NCI-H524 treated with DMSO at 0.1 percent for 48 hours (cell line): Measurements from ENCODE around the gene ZMAT3.
"Not testable (repeated sequence)": the region's sequence is repeated elsewhere in the genome, so short reads cannot be mapped to it uniquely, and the experiment has no call there.

Source experiments
- DNase-seq: peaks from one replicate; lab custom pipeline; 2025; lab: John Stamatoyannopoulos, UW

The ZMAT3 gene, protein sequence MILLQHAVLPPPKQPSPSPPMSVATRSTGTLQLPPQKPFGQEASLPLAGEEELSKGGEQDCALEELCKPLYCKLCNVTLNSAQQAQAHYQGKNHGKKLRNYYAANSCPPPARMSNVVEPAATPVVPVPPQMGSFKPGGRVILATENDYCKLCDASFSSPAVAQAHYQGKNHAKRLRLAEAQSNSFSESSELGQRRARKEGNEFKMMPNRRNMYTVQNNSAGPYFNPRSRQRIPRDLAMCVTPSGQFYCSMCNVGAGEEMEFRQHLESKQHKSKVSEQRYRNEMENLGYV

DNA sequence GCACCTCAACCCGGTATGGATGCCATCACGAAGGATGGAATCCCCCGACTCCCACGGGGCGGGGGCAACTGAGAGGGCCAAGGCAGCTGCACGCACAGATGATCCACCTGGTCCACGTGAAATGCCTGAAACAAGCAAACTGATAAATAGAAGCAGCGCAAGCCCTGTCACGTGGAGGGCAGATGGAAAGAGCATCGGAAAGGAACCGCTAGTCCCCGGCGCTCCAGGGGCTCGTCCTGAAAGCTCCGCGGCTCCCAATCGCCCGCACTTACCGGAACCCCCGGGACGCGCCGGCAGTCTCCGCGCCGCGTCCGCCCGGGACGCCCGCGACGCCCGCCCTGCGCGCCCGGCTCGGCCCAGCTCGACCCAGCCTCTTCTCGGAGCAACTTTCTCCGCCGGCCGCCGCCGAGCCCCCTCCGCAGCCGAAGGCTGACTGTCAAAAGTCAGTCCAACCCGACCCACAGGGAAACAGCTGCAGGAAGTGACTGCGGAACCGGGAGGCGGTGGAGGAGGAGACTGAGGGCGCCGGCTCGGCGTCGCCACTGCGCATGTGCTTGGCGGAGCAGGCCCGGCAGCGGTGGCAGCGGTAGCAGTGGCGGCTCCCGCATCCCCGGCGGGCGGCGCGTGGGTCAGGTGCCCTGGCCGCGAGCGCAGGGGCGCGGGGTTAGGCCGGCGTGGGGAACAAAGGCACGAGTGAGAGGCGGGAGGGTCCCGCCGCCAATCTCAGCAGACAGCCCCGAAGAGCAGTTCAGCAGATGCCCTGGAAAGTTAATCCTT, at the start of gene ZMAT3:
ZMAT3 (minus strand) TSS at position 487 of the 777 bp plus-strand sequence. CDS start 4,057 bp downstream, outside the sequence.
- DNase-seq: peak; percentile 31

DNA sequence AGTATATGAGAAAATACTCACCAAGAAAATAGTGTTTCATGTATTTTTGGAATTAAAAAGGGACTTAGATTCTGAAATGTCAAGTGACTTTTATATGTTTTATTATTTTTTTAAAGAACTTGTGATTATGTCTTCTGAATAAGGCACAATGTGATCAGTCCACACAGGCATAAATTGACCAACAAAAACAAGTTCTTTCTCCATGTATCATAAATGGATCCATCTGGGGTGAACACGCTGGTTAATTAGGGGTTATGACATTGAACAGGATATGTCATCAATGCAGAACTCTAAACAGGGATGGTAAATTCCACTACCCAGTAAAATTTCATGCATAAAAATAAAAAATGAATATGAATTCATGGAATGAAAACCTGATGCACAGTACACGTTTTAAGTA, 45.2 kb upstream of the ZMAT3 start:
- no peak for DNase-seq

DNA sequence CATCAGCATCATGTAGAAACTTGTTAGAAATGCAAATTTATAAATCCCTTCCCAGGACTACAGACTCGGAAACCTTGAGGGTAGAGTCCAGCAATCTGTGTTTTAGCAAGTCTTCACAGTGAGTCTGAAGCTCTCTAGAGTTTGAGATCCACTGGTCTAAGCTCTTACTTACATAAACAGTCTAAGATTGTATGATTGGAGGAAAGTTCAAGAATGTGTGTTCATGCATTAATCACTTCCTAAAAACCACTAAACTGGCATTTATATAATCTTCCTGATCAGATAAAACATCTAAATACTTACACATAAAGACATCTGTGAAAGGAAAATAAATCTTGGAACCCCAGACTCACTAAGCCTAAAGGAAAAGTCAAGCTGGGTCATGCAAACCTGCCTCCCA, 43.8 kb upstream of the ZMAT3 start:
- not testable (repeated sequence) for DNase-seq

DNA sequence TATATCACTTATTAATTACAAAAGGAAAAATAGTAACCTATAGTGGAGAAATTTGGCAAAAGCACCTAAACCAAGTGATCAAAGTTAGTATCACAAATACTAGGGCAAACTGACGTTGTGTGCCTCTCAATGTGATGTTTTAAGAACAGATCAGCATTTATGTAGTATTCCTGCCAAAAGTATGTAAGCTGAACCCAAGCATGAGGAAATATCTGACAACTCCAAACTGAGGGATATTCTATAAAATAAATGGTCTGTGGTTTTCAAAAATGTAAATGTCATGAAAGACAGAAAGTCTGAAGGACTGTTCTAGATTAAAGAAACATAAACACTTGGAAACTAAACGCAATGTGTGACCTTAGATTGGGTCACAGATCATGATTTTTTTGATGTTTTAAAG, 42.3 kb upstream of the ZMAT3 start:
- no peak for DNase-seq

DNA sequence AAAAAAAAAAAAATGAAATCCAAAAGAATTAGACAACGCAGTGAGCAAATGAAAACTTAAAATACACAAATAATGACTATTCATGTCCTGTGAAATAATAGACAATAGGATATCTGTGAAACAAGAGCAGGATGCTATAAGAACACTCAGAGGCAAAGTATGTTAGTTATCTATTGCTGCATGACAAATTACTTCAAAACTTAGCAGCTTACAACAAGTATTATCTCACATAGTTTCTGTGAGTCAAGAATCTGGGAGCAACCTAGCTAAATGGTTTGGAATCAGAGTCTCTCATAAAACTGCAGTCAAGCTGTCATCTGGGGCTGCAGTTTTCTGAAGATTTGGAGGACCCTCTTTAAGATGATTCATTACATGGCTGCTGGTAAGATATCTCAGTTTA, 36.5 kb upstream of the ZMAT3 start:
- no peak for DNase-seq

DNA sequence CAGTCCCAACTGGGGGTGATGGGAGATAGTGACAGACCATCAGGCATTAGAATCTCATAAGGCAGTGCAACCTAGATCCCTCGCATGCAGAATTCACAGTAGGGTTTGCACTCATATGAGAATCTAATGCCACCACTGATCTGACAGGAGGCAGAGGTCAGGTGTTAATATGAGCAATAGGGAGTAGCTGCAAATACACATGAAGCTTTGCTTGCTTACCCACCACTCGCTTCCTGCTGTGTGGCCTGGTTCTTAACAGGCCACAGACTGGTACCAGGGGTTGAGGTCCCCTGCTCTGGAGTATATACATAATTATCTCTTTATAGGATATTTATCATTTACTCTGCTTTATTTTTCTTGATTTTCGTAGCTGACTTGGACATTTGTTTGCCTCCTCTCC, 36.0 kb upstream of the ZMAT3 start:
- no peak for DNase-seq

DNA sequence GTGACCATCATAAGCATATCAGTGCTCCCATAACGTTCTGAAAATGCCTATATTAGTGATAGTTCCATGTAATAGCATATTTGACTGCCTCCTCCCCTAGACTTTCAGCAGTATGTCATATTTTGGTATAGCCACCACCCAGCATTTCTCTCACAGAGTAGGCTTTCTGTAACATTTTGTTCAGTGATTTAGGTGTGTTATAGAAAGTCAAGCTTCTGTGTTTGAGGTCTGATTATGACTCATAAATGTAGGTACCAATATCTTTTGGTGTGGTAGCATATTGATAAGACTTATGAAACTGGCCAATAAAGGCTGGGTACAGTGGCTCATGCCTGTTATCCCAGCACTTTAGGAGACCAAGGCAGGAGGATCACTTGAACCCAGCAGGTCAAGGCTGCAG, 34.3 kb upstream of the ZMAT3 start:
- no peak for DNase-seq

DNA sequence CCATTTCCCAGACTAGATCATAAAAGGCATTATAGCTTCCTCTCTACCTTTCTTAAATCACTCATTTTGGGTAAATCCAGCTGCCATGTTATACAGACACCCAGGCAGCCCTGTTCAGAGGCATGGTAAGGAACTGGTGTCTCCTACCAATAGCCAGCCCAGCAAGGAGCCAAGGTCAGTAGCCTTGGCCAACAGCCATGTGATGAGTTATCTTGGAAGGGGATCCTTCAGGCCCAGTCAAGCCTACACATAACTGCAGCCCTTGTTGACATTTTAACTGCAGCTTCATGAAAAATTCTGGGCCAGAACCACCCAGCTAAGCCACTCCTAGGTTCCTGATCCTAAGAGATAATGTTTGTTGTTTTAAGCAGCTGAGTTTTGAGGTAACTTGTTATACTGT, 29.0 kb upstream of the ZMAT3 start:
- no peak for DNase-seq

DNA sequence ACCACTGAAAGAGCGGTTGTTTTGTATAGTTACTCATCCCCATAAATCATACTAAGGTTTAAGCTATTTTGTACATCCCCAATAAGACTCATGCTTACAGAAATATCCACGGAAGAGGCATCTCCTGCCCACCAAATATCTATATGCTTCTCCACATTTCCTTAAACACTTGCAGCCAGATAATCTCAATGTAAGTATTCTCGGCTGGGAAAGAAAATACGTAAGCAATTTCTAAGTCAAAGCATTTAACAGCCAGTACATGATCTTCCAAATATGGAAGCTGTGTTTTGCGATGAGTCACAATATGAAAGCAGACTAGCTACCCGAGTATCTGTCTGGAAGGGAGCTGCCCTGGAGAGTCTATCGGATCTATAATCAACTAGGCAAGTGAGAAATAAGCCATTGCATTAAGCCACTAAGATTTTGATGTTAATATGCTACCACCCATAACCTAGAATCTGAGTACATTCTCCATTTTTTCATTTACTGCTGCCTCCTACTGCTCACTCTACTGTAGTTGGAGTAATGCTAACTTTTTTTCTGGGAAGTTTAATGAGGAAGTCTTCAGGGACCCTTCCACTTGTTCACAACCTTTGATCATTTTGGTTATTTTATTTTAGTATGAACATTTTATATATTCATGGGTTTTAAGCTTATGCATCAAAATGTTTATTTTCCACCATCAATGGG, 26.9 kb upstream of the ZMAT3 start:
- no peak for DNase-seq

DNA sequence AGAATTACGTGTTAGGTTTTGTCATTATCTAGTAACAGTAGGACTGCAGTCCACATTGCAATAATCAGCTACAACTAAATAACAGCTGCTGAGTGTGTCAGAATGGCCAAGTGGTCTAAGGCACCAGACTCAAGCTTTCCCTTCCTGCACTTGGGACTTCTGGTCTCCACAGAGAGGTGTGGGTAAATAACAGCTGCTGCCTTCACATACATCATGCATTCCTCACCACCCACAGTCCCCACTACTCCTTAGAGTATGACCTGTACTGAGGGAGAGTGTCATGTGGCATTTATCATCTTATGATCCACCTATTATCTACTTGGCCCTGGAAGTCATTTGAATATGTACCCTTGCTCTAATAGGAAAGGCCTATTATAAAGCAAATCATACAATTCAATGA, 22.2 kb upstream of the ZMAT3 start:
- DNase-seq: no peak

DNA sequence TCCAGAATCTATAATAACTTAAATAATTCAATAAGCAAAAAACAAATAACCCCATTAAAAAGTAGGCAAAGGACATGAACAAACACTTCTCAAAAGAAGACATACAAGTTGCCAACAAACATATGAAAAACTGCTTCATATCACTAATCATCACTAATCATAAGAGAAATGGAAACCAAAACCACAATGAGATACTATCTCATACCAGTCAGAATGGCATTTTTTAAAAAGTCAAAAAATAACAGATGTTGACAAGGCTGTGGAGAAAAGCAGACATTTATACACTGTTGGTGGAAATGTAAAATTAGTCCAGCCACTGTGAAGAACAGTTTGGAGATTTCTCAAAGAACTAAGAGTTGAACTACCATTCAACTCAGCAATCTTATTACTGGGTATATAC, 19.5 kb upstream of the ZMAT3 start:
- no peak for DNase-seq

DNA sequence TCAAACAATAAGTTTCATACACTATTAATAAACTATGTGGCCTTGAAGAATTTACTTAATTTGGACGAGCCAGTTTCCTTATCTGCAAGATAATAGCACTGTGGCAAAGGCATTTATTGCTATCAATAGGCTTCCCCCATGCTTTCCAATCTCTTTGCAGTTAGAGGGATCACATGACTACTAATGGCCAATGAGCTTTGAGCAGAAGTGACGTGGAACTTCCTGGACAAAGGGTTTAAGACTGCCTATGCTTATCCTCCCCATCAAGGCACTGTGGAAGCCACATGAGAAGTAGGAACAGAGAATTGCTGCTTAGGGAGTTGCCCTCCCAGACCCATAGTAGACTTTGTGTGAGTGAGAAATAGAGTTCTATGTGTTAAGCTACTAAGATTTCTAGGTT, 16.7 kb upstream of the ZMAT3 start:
- DNase-seq: no peak

DNA sequence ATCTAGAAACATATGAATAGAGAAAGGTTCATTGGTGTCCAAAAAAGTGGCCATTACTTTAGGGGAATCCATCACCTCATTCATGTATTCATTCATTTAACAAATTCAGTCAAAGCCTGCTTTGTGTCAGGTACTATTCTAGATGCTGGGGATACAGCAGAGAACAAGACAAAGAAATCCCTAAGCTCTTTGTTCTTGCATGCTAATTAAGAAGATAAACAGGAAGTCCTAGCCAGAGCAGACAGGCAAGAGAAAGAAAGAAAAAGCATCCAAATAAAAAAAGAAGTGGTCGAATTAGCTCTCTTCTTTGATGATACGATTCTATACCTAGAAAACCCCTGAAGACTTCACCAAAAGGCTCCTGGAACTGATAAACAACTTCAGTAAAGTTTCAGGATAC, 12.4 kb upstream of the ZMAT3 start:
- no peak for DNase-seq

DNA sequence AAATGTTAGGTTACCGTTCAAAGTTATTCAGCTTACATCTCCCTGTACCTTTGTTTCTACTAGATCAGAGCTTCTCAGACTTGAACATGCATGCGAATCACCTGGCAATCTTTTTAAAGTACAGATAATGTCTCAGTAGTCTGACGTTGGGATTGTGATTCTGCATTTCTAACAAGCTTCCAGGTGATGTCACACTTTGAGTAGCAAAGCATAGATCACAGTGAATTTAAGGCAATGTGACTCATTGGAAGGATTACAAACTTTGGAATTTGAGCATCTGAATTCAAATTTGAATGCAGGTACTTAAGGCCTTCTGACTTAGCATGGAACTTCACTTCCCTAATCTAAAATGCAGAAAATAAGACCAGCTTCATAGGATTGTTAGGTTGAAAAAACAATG, 10.8 kb upstream of the ZMAT3 start:
- no peak for DNase-seq

DNA sequence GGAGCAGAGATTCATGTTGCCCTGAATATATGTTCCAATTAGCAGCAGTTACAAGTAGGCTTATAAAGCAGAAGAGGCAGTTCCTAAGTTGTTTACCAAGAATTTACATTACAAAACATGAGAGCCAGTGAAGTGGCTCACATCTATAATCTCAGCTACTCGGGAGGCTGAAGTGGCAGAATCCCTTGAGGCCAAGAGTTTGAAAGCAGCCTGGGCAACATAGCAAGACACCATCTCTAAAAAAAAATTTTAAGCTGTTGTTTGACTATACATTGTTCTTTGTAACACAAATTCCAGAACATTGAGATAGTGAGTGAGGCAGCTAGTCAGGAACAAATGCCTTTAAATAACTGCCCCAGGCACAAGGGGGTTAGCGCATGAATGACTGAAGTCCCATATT, 10.3 kb upstream of the ZMAT3 start:
- DNase-seq: no peak

DNA sequence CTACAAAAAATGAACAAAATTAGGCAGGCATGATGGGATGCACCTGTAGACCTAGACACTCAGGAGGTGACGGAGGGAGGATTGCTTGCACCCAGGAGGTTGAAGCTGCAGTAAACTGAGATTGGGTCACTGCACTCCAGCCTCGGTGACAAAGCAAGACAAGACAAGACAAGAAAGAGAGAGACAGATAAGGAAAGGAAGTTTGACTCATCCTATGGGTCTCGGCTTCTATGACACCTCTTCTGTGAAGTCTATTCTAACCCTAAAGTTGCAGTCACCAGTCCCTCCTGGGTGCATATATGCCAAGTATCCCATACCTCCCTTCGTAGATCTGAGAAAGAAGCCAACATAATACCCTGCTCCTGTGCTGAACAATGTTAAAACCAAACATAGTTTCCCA, 7.9 kb upstream of the ZMAT3 start:
- DNase-seq: no peak

DNA sequence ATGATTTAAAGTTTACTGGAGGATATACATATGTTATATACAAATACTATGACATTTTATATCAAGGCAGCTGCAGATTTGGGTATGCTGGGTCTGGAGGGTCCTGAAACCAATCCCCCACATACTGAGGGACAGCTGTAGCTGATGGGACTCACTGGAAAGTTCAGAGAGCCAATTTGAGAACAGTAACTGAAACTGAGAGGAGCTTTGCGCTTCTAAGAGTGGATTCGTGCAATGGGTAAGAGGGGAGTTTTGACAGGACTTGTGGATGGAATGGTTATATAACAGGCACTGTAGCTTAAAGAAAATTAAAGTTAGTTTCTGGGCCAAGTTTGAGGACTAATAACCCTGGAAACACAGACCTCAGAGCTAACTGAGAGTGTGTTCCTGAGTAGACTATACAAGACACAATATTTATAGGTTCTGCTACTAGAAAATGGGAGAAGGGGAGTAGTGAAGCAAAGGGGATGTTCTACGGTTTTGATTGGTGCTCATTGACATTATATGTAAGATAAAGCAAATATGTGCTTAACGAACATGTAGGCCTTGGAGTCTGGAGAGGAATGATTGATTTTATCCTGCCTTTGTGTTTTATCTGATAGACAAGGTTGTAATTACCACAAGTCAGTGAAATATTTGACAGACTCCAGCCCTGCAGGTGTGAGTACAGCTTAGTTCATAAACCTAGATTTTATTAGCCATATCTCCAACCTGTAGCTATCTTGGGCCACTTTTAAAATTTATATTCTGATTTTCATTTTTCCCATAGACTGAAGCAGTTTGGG, 4.8 kb upstream of the ZMAT3 start:
- no peak for DNase-seq

DNA sequence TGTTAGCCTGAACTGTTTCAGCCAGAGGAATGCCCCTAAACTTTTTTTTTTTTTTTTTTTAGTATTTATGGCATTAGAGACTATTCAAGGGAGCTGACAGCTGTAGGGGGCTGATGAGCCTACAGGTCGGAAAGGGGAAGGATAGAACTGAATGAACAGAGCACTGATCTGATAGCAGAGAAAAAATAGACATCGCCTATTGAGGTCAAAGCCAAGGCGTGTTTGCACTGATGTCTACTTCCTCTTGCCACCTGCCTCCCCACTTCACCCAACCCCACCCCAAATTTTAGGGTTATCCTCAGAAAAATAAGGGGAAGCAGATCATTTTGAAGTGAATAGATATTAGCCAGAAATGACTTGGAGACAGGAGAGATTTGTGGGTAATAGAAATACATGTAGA, 3.0 kb upstream of the ZMAT3 start:
- no peak for DNase-seq

DNA sequence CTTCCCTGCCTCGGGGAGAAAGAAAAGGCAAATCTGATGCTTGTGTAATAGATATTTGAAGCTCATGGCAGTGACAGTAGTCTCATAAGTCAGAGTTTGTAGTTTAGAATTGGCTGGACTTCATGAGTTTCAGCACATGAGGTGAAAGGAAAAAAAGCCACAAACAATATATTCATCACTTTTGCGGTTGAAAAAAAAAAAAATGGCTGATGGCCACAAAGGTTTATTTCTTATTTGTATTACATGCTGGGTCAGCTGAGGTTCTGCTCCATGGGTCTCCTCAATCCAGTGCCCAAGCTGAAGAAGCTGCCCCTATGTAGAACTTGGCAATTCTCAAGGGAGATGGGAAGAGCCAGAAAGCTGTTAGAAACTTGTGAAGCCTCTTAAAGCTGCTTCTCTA, 2.2 kb upstream of the ZMAT3 start:
- DNase-seq: no peak

DNA sequence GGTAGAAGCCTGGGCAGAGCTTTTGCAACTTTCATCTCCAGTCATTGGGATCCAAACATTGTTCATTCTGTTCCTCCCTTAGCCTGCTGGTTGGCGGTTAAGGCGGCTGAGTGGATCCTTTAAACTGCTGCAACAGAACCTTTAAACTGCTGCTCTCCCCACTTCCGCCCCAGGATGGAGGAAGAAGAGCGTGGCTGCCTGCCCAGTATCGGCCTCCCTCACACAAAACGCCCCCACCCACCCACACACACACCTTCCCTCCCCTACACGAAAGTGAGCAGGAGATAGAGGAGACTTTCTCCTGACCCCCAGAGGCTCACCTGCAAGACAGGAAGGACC, 460 bp upstream of the ZMAT3 start:
- DNase-seq: no peak

DNA sequence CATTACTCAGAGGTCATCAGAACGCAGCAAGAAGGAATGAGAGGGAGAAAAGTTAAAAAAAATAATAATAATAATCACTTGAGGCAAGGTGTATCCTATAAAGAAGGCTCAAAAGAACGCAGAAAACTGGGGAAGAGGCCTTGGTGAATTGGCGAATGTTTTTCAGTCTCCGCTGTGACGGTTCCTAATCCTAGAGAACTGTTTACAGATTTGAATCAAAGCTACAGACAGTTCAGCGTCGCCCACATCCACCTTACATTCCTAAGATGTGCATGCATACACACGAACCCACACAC, 634 bp downstream of the ZMAT3 start:
- no peak for DNase-seq

DNA sequence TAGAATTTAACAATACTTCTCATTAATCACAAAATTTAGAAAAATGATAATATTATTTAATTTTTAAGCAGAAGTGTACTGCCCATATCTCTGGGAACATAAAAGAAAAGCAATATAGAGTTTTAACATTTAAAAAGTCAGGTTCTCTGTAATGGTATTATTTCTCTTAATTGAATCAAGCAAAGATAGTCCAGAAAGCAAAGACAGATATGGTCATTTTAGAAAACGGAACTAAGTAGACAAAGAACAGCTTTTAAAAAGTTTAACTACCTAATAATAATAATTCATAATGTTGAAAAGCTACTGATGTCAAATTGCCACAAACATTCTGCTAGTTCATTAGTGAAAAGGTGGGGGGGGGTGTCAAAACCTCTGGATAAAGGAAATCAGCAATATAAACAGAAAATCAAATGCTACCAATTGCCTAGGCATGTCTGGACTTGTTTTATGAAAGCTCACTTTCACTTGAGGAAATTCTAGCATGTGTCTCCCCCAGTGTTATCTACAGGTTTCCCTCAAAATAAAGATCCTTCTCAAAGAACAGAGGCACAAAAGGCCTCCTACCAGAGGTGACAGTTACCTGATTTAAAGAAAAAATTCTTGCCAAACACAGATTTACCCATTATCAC, 1.7 kb downstream of the ZMAT3 start:
- no peak for DNase-seq
